ENCODE results near the gene DNAJC1. TPM values are rescaled to one million over a fixed set of nuclear protein-coding genes. Genes with fewer than 3 reads are reported as not detected.

Gene DNAJC1
- total and polyA plus RNA-seq, 2 of the 4 experiments (the other 2 are of a cell fraction) = 12.7 to 13.3 TPM

DNA sequence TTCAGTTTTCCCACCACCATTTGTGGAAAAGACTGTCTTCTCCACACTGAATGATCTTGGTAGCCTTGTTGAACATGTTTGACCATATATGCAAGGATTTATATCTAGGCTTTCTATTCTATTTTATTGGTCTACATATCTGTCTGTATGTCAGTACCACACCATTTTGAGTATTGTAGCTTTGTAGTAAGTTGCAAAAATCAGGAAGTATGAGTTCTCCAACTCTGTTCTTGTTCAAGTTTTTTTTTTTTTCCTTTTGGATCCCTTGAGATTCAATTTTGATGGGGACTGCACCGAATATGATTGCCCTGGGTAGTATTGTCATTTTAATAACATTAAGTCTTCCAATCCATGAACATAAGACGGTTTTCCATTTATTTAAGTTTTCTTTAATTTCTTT, 176.8 kb downstream of the DNAJC1 start:
- H4K5ac ChIP-seq (ENCODE audit: low read depth, low read length) = no peak overlapping the region
- no peak overlapping the region for H4K91ac ChIP-seq (ENCODE audit: insufficient read depth, low read depth, low read length)
- H3K9me3 ChIP-seq (ENCODE audit: control insufficient read depth, insufficient read depth, low read length) = peaks cover 12% of the 10 kb centered on the region
- CTCF ChIA-PET = no interaction called here
- in situ Hi-C loops (cut with MboI; ENCODE audit: low sequenced_read_pairs) (no loop called here), intact Hi-C loops (cut with micrococcal nuclease) (no loop called here), dilution Hi-C loops (cut with HindIII; ENCODE audit: low sequenced_read_pairs, unreplicated experiment) (no loop called here)
- H3K18ac ChIP-seq (ENCODE audit: low read depth, low read length) = no peak overlapping the region
- H2AK9ac ChIP-seq (replicated peaks; ENCODE audit: low read depth, low read length, poor library complexity) = no peak overlapping the region
- H3K79me1 ChIP-seq (ENCODE audit: low read depth in 1 of 2, low read length in 2 of 2) = no peaks in the 10 kb centered on the region
- no peak for TF ChIP-seq RFX5 (IDR thresholded peaks at IDR 0.05; ENCODE audit: low read depth, low read length)
- no peak for TF ChIP-seq MAFK (IDR thresholded peaks at IDR 0.05; ENCODE audit: low read depth, low read length)
- no peak for TF ChIP-seq MAZ (IDR thresholded peaks at IDR 0.05; ENCODE audit: borderline replicate concordance, low read depth, low read length)
- TF ChIP-seq POLR2A (IDR thresholded peaks at IDR 0.05; ENCODE audit: low read depth, low read length) = no peak
- no peak for TF ChIP-seq CEBPB (IDR thresholded peaks at IDR 0.05; ENCODE audit: low read depth, low read length)
- TF ChIP-seq MXI1 (IDR thresholded peaks at IDR 0.05; ENCODE audit: borderline replicate concordance, low read depth, low read length) = no peak
- TF ChIP-seq, protein P1, sequence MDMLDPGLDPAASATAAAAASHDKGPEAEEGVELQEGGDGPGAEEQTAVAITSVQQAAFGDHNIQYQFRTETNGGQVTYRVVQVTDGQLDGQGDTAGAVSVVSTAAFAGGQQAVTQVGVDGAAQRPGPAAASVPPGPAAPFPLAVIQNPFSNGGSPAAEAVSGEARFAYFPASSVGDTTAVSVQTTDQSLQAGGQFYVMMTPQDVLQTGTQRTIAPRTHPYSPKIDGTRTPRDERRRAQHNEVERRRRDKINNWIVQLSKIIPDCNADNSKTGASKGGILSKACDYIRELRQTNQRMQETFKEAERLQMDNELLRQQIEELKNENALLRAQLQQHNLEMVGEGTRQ (IDR thresholded peaks at IDR 0.05; ENCODE audit: low read depth, low read length) = no peak
- no peak for TF ChIP-seq RCOR1 (IDR thresholded peaks at IDR 0.05; ENCODE audit: insufficient replicate concordance, low read length)
- TF ChIP-seq FOS (IDR thresholded peaks at IDR 0.05; ENCODE audit: low read depth, low read length) = no peak
- TF ChIP-seq, protein P2, sequence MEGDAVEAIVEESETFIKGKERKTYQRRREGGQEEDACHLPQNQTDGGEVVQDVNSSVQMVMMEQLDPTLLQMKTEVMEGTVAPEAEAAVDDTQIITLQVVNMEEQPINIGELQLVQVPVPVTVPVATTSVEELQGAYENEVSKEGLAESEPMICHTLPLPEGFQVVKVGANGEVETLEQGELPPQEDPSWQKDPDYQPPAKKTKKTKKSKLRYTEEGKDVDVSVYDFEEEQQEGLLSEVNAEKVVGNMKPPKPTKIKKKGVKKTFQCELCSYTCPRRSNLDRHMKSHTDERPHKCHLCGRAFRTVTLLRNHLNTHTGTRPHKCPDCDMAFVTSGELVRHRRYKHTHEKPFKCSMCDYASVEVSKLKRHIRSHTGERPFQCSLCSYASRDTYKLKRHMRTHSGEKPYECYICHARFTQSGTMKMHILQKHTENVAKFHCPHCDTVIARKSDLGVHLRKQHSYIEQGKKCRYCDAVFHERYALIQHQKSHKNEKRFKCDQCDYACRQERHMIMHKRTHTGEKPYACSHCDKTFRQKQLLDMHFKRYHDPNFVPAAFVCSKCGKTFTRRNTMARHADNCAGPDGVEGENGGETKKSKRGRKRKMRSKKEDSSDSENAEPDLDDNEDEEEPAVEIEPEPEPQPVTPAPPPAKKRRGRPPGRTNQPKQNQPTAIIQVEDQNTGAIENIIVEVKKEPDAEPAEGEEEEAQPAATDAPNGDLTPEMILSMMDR (conservative IDR thresholded peaks at IDR 0.05; ENCODE audit: low read depth, low read length) = no peak
- no peak for TF ChIP-seq RAD21 (IDR thresholded peaks at IDR 0.05; ENCODE audit: low read length)
- TF ChIP-seq BHLHE40 (IDR thresholded peaks at IDR 0.05; ENCODE audit: low read depth, low read length) = no peak
- H3K27me3 ChIP-seq (ENCODE audit: control insufficient read depth, insufficient read depth, low read length) = no peaks in the 10 kb centered on the region
- H2BK5ac ChIP-seq (ENCODE audit: low read depth, low read length, poor library complexity, severe bottlenecking) = no peak overlapping the region
- no peak overlapping the region for H3K56ac ChIP-seq (ENCODE audit: extremely low read depth, insufficient read depth, low read length)
- H3K23ac ChIP-seq (ENCODE audit: low read depth, low read length) = no peak overlapping the region
- no peaks in the 10 kb centered on the region for H3K9me1 ChIP-seq (ENCODE audit: insufficient read depth, low read length)
- no peak overlapping the region for H2AK5ac ChIP-seq (ENCODE audit: low read depth, low read length)
- no peak overlapping the region for H4K8ac ChIP-seq (ENCODE audit: low read depth in 2 of 2, low read length in 2 of 2)
- no peaks in the 10 kb centered on the region for H3K4me1 ChIP-seq (ENCODE audit: control insufficient read depth, insufficient read depth, low read length)
- H2BK15ac ChIP-seq (ENCODE audit: low read depth, low read length) = no peak overlapping the region
- H3K27ac ChIP-seq (ENCODE audit: insufficient read depth, low read length) = no peak overlapping the region
- no peak overlapping the region for H3K4ac ChIP-seq (ENCODE audit: low read depth, low read length)
- DNase-seq = no peak
- no CpG with 5 or more reads among the region's 2 CpGs for WGBS, 2 experiments (ENCODE audit: extremely low coverage in 2 of 2, insufficient read length in 1 of 2)
- H2BK20ac ChIP-seq (ENCODE audit: low read depth, low read length) = no peak overlapping the region
- no peak overlapping the region for H3K4me2 ChIP-seq (ENCODE audit: low read depth, low read length)
- H3K14ac ChIP-seq (replicated peaks; ENCODE audit: low read depth, low read length) = no peak overlapping the region
- no peak overlapping the region for H3K9ac ChIP-seq (ENCODE audit: low read depth, low read length)
- no peak overlapping the region for H2BK120ac ChIP-seq (ENCODE audit: low read depth, low read length)
- H3K4me3 ChIP-seq (ENCODE audit: insufficient read depth, low read depth, low read length) = no peak overlapping the region
- POLR2A ChIA-PET (ENCODE audit: unreplicated experiment) = no interaction called here
- H2AFZ ChIP-seq (replicated peaks; ENCODE audit: low read length, poor library complexity) = no peak overlapping the region
- no peaks in the 10 kb centered on the region for H3K36me3 ChIP-seq (ENCODE audit: control insufficient read depth, insufficient read depth, low read length)
- BruUV-seq (replicated peaks) = no TSS peak
- no peak for ATAC-seq (ENCODE audit: low read depth)
- no peaks in the 10 kb centered on the region for H4K20me1 ChIP-seq (ENCODE audit: insufficient read depth, low read length)

Data from IMR-90 (cell line).